SK-N-DZ (cell line): ENCODE data around the gene TMEM184A.

ENCODE experiments used
- DNase-seq: peaks from one replicate; pipeline ENCODE4 v3.0.0-alpha.2; 2015; ENCODE audit warnings: low spot score

TMEM184A gene

DNA sequence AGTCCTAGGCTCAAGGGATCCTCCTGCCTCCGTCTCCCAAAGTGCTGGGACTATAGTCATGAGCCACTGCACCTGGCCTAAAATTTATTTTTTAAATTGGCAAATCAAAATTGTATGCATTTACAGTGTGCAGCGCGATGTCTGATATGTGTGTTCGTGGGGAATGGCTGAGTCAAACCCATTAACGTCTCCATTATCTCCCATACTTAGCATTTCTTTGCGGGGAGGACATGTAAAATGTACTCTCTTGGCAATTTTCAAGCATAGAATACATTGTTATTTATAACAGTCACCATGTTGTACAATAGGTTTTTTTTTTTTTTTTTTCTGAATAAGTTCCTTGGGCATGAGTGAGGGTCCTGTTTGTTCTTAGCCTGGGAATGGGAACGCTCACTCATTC lies 3.8 kb downstream of the TMEM184A start:
- DNase-seq: no peak

DNA sequence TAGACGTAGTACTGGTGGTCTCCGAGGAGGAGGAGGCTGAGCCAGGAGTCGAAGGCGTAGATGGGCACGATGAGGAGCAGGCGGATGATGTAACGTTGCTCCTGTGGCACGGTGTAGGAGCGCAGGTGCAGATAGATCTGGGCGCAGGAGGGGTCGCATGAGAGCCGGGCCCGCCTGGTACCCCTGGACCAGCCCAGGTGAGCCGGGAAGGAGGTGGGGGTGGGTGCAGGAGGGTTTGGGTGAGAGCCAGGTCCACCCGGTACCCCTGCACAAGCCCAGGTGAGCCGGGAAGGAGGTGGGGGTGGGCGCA lies 5.2 kb downstream of the TMEM184A start:
- DNase-seq: no peak

DNA sequence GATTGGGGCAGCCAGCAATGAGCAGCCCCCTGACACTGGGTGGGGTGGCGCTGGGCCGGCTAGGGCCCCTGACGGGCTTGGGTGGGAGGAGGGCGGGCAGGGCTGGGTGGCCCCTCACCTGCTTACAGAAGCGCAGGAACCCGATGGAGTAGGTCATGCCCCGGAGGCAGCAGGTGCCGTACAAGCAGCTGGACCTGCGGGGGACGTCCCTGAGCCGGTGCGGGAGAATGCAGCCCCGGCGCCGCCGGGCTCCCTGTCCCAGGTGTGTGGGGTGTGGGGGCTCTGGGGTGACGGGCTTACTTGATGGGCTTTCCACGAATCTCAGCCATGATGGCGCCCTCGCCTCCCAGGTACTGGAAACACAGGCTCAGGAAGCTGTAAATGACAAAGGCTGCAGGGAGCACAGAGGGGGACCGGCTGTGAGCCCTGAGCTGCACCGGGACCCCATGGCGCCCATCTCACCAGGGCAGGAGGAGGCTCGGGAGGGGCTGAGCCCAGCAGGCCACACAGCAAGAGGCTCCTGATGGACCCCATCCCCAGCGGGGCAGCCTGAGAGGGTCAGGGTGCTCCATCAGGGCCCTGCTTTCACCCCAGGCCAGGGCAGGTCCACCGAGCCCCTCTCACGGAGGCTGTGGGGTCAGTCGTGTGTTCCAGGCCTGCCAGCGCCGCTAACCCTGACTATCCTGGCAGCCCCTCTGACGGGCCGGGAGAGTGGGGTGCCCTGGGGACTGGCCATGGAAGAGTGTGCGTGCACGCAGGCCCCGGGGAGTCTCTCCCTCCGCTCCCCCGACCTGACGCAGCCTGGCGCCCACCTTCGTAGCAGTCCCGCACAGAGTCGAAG lies 5.8 kb downstream of the TMEM184A start:
- DNase-seq: no peak

DNA sequence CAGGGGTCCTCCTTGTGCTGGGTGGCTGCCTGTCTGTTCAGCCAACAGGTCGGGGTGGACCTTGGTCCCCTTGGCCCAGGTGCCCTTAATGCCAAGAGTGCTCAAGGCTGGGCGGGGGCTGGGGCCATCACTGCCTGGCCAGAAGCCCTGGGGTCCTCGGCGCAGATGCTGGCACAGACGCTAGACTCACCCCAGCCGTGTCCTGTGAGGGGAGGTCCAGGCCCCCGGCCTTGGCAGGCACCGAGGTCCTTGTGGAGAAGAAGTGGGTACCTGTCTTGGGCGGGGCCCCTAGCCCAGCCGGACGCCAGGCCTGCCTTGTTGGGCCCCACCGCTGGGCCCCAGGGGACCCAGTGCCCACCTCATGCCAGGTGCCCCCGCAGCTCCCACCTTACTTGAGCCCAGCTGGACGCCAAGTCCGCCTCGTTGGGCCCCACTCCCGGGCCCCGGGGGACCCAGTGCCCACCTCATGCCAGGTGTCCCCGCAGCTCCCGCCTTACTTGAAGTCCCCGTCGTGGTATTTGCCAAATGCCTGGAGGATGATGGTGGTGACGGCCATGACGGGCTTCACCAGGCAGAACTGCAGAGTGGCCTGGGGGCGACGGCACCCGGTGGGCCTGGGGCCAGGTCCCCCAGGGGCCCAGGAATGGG lies 6.5 kb downstream of the TMEM184A start:
- no peak for DNase-seq

DNA sequence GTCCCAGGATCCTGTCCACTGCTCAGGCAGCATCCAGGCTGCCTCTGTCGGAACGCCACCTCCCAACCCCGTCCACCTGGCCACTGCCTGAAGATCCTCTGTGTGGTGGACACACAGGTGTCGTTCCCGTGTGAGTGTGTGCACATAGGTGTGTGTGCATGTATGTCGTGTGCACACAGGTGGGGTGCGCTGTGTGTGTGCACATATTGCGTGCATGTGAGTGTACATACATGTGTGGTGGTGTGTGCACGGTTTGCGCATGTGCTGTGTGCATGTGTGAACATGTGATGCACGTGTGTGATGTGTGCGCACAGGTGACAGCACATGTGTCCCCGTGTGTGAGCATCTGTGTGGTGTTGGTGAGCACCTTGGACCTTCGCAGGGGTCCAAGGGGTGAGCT lies 7.1 kb downstream of the TMEM184A start:
- DNase-seq: no peak

DNA sequence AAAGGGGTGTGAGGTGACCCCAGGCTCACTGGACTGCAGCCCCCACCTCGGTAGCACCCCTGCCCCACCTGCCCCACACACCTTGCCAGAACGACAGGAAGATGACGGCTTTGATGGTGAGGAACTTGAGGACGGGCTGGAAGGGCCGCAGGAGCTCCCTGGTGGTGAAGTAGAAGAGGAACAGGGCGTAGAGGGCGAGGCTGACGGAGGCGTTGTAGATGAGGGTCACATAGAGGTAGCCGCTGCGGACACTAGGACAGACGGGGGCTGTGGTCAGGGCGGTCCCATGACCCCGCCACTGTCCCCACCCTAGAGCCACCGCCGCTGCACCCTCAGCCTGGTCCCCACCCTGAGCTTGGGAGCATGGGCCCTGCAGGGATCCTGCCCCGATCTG lies 7.6 kb downstream of the TMEM184A start:
- DNase-seq: no peak

DNA sequence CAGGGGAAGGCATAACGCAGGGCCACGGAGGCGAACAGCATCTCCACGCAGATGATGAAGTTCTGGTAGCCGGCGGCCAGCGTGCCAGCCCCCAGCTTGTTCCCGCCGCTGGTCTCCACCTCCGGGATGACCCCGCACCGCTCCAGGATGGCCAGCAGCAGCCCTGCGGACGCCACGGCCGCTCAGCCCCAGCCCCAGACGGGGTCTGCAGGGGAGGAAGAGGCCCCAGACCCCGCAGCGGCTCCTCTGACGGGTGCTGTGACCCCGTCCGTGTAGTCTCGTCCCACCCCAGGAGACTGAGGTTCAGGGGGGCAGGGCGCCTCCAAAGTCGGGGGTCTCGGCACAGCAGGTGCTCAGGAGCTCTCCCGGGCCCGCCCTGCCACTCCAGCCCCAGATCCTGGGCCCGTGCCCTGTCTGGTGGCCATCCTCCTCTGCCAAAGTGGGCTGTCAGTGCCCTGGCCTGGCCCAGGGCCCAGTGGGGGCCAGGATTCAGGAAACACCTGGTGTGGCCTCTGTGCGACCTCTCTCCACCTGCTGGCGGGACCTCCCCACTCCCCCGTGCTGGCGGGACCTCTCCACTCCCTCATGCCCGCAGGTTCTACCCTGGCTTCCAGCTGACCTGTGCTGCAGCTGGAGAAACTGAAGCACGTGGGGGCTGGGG lies 8.1 kb downstream of the TMEM184A start:
- DNase-seq: no peak

DNA sequence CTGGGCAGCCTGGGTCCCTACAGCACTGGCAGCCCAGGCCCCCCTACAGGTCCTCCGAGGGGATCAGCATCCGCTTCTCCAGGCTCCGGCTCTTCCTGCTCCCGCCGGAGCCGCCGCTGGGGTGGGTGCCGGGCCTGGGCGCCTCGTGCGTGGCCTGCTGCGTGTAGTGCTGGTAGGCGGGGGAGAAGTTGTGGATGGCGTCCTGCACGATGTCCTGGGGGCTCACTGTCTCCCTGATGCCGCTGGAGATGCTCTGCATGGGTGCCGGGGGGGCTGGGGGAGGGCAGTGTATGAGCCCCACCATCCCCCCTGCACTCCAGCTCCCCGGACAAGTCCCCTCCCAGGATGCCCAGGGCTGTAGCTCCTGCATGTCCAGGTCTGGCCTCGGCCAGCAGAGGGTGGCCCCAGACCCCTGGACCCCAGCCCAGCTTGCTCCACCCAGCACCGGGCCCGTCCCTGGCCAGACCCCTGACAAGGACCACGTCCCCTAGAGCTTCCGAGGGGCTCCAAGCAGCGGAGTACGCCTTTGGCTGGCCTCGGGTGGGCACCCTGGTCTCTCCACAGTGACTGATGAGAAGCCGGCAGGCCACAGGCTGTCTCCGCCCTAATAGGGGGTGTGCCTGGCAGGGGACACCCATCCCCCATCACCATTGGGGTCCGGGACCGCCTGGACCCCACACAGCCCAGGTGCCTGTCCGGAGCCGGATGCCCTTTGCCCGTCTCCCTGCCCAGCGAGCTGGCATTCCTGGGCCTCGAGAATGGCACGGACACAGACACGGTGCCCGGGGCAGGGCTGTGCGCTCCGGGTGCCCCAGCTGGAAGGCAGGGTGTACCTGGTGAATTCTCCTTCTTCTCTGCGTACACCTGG lies 8.9 kb downstream of the TMEM184A start:
- no peak for DNase-seq

DNA sequence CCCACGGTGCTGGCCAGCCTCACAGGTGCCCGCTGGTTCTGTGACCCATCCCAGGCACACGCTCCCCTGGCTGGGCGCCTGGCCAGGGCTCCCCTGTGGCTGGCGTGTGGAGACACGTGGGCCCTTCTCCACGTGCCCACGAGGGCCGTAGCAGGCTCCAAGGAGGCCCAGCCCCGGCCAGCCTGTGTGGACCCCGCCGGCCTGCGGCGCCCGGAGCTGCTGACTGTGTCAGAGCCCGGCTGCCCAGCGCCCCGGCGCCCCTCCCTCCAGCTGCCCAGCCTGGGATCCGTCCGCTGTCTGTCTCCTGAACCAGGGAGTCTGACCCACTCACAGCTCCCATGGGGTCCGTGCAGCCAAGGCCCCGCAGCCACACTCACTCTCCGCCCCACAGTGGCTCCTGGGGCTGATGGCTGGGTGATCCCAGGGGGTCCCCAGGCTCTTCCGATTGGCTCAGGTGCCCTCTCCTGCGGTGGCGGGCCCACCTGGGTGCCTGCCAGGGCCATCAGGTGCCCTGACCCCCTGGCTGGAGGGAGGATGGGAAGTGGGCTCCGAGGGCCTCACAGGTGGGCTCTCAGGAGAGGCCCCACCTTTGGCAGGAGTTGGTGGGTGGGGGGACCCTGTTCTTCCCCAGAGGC lies 9.6 kb downstream of the TMEM184A start:
- no peak for DNase-seq

DNA sequence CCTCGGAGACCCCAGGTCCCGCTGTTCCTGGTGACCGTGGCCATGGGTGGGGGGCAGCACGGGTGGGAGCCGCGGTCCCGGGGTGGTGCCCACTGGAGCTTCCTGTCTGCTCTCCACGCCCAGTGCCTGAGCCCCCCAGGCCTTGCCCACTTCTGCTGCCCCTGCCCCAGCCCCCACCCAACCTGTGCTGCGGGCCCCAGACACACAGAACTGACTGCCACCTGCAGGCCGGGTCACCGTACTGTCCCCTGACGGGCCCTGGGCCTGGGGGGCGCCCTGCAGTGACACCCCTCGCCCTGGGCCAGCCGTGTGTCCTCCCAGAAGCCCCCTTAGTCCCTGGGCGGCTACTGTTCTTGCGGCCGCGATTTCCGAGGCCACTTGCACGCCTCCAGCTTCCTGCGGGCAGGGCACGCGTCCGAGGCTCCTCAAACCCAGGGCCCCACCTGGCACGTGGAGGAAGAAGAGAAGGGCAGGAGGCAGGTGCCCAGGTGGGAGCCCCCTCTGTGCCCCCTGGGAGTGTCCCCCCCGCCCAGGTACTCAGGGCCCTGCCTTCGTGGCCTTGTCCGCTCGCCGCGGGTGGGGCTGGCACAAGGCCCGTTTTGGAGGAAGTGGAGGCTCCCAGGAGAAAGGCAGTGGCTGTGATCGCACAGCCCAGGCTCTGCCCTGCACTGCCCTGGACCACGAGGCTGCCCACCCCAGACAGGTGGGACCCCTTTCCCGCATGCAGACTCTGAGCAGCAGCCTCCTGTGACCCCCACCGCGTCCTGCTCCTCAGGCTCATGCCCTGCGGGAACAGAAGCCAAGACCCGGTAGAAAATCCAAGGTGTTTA lies 10.4 kb downstream of the TMEM184A start:
- DNase-seq: no peak

DNA sequence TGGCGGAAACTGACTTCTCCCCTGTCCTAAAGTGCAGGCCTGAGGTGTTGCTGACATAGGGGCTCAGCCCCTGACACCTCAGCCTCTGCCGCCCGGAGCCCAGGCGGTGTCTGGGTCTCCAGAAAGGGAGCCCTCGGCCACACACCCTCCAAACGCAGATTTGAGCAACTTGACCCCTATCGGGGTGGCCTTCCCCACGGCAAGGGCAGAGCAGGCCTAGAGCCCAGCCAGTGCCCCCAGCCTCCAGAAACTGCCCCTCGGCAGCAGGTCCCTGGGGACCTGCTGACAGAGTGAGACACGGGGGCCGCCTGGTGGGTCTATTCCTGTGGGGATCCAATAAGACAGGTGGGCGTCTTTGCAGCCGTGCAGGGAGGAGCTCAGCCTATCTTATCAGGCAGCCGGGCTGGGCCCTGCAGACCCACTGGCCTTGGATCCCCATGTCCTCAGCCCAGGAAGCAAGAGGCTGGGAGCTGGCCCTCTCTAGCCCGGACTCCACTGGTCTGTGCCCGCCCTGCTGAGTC lies 11.0 kb downstream of the TMEM184A start:
- DNase-seq: peak; percentile 52

DNA sequence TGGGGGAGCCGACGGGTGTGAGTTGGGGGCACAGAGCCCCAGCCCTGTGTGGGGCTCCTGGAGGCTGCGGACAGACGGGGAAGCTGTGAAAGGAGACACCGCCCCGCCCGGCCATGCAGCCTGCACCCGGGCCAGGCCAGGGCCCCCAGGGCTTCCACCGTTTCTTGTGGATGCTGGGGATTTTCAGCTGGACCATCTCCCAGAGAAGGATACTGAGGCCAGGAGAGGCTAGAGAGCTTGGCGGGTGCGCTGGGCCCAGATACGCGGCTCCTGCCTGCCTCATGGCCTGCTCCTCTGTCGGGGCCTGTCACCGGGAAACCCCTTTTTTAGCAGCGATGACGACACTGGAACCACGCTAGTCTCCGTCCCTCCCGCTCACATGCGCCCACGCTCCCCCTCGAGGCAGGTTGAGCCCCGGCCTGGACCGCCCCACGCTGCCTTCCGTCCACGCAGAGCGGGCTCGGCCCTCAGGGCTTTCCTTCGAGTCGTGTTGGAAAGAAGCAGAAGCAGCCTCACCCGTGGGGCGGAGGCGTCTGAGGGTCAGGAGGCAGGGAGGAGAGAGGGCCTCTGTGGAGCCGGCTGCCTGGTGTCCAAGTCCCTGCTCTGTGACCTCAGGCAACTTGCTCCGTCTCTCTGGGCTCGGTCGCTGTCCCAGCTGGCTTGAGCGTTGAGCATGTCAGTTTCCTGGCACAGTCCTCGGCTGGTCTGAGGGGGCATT lies 11.7 kb downstream of the TMEM184A start:
- no peak for DNase-seq

DNA sequence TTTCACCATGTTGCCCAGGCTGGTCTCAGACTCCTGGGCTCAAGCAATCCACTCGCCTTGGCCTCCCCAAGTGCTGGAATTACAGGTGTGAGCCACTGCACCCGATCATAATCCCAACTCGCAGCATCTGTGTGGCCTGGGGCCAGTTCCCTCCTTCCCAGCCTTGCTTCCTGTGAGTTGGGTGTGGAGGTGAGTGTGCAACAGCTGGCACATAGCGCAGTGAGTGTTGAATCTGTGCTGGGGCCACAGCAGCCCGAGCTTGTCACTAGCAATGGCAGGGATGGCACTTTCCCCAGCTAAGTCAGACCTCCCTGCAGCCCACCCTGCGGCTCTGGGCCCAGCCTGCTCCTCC lies 12.2 kb downstream of the TMEM184A start:
- DNase-seq: no peak

DNA sequence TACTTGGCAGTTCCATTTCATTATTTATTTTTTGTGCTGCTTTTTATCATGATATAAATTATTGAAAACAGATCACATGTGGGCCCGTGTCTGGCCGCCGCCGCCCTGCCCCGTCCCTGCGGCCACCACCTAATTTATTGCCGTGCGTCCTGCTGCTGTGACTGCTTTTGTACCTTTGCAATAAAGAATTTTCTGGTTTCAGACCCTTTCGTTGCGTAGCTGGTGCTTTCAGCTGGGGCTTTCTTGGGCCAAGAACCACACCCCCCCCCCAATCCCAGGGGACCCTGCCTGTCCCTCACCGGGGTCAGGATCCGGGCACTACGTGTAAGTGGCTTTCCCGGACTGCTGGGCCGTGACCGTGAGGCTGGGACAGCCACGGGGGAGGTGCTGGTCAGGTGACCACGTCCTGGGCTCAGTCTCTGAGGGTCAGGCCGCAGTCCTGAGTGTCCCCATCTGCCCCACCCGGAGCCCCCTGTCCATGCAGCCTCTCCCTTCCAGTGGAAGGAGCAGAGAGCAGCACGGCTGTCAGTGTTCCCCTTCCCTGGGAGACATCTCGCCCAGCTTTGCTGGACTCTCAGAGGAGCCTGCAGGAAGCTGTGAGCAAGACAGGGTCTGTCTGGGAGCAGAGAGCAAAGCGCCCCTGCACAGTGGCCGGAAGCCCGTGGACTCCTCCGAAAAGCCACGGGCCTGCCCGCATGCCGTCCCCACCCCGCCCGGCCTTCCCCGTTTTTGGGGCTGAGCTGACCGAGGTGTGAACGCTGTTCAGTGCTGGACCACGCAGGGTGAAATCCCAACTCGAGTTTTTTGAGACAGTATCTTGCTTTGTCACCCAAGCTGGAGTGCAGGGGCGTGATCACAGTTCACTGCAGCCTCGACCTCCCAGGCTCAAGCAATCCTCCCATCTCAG lies 12.9 kb downstream of the TMEM184A start:
- no peak for DNase-seq

DNA sequence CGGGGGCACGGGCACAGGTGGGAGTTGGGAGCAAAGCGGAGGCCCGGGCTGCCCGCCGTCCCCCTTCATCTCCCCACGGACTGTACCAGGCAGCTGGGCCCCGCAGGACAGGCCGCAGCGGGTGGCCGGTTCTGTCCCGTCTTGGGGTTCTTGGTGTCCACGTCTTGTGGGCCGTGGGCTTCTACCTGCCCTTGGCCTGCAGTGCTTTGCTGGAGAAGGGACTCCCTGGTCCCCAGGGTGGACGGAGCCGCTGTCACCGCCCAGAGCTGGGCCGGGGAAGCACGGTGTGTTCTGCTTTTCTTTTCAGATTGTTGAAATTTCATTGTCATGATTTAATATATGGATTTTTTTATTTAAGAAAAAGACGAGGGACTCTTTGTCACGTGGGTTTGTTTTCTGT lies 13.7 kb downstream of the TMEM184A start:
- no peak for DNase-seq

DNA sequence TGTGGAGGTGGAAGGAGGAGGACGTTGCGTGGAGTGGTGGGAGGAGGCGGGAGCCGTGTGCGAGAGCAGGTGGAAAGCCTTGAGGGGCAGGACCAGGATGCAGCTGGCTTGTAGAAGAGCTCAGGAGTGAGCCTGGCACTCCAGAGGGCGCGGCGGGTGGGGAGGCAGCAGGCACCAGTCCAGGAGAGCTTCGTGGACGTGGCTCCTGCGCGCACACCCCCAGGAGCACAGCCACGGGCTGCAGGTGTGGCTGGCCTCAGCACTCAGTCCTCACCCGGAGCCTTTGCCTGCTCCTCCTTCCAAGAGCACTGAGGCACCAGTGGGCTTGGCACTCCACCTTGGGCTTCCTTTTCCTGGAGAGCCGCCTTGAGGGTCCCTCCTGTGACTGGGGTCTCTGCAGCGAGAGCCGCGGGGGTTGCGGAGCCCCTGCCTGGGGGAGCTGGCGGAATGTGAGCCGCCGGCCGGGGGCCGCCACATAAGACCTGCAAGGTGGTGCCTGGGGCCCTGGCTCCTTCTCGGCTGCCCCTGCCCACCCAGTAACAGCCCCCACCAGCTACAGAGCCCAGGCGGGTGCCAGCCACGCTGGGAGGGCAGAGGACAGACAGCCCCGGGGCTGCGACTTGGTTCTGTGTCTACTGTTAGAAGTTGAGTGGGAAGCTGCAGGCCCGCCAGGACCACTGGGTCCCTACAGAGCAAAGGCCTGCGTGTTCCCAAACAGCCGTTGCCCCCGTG lies 14.4 kb downstream of the TMEM184A start:
- no peak for DNase-seq

DNA sequence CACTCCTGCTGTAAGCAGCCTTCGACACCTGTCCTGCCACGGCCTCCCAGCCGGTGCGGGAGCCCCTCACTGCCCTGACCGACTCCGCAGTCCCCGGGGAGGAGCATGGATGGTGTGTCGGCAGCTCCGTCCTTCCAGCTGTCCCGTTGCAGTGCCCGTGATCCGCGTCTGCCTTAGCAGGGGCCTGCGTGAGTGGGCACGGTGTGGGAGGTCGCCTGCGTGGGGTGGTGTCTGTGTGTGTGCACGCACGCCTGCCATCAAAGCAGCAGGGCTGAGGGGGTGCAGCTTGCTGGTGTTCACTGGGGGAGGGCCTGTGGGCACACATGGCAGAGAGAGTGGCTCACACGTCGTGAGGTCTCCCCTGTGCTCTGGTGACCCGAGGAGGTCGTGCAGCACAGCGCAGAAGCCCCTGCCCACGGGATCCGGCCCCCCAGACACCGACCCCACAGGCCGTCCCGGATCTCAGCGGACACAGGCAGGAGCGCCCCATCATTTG lies 15.2 kb downstream of the TMEM184A start:
- no peak for DNase-seq
